C4-2B (cell line): ENCODE data around the gene UCP2.

Source experiments
- ZFX ChIP-seq: fragments of 450-650 bp; IDR thresholded peaks from 2 replicates; pipeline ENCODE4 v1.6.1; 2017
- TF ChIP-seq, protein P1 (sequence below): fragments of 450-650 bp; conservative IDR thresholded peaks from 2 replicates; pipeline ENCODE4 v1.5.1; 2017; ENCODE audit warnings: mild to moderate bottlenecking

- TF ChIP-seq, protein P1, sequence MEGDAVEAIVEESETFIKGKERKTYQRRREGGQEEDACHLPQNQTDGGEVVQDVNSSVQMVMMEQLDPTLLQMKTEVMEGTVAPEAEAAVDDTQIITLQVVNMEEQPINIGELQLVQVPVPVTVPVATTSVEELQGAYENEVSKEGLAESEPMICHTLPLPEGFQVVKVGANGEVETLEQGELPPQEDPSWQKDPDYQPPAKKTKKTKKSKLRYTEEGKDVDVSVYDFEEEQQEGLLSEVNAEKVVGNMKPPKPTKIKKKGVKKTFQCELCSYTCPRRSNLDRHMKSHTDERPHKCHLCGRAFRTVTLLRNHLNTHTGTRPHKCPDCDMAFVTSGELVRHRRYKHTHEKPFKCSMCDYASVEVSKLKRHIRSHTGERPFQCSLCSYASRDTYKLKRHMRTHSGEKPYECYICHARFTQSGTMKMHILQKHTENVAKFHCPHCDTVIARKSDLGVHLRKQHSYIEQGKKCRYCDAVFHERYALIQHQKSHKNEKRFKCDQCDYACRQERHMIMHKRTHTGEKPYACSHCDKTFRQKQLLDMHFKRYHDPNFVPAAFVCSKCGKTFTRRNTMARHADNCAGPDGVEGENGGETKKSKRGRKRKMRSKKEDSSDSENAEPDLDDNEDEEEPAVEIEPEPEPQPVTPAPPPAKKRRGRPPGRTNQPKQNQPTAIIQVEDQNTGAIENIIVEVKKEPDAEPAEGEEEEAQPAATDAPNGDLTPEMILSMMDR: no peak
- TF ChIP-seq ZFX: no peak
These were observed 12.4 kb downstream of the UCP2 start for GRCh38 chr11:73969991-73970800.
